Measurements from ENCODE around the gene KCNK7. TPM values are rescaled to one million over a fixed set of nuclear protein-coding genes. Genes with fewer than 3 reads are reported as not detected.
A peak's percentile ranks its signal among the peaks of the same experiment; 100 is the strongest.

The KCNK7 gene
- total RNA-seq, 1 donor, result 0.09 TPM

DNA sequence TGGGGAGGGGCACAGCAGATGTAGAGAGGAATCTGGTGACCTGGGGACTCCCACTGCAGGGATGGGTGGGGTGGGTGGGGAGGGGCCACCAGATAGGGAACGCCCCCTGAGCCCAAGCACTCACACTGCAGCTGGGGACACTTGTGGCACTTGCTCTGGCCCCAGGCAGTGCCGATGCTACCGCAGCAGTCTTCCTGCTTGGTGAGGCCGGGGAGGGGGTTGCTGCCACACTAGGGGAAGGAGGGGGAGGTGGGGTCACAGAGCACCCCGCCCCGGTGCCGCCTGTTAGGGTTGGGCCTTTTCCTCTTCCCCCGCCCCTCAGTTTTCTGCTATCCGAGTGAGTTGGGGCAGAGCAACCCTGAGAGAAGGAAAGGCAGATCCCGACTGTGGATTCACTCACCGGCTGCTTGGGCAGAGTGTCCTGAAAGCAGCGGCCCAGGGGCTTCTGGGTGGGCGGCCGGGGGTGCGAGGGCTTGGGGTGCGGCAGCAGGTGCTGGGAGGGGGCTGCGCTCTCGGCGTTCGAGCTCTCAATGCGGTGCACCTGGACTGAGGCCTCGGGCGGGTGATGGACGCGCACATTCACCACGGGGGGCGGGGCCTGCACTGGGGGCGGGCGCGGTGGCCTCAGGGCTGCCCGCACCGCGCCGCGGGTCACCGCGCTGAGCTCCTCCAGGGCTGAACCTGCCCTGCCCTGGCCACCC lies 42.1 kb downstream of the KCNK7 start:
- DNase-seq (ENCODE audit: low read depth), result no peak
- TF ChIP-seq CTCF (IDR thresholded peaks at IDR 0.05; ENCODE audit: insufficient read depth, low read length), result no peak
- H3K4me3 ChIP-seq (ENCODE audit: low read depth, low read length), result no peak overlapping the region

- no peak for DNase-seq (ENCODE audit: low read depth)
- H3K4me3 ChIP-seq (ENCODE audit: low read depth, low read length), result no peak overlapping the region
- no peak for TF ChIP-seq CTCF (IDR thresholded peaks at IDR 0.05; ENCODE audit: insufficient read depth, low read length)
Measured at GRCh38 chr11:65552388-65552951, 43.1 kb downstream of the KCNK7 start.

- peak; percentile 39 for TF ChIP-seq CTCF (IDR thresholded peaks at IDR 0.05; ENCODE audit: insufficient read depth, low read length)
- DNase-seq (ENCODE audit: low read depth), result no peak
- no peak overlapping the region for H3K4me3 ChIP-seq (ENCODE audit: low read depth, low read length)
Measured at GRCh38 chr11:65551572-65552387, 43.8 kb downstream of the KCNK7 start.

- no peak overlapping the region for H3K4me3 ChIP-seq (ENCODE audit: low read depth, low read length)
- no peak for DNase-seq (ENCODE audit: low read depth)
- no peak for TF ChIP-seq CTCF (IDR thresholded peaks at IDR 0.05; ENCODE audit: insufficient read depth, low read length)
Measured at GRCh38 chr11:65549096-65549495, 46.5 kb downstream of the KCNK7 start.

- no peak for TF ChIP-seq CTCF (IDR thresholded peaks at IDR 0.05; ENCODE audit: insufficient read depth, low read length)
- H3K4me3 ChIP-seq (ENCODE audit: low read depth, low read length), result no peak overlapping the region
- DNase-seq (ENCODE audit: low read depth), result no peak
Measured at GRCh38 chr11:65548395-65548794, 47.2 kb downstream of the KCNK7 start.

- no peak for DNase-seq (ENCODE audit: low read depth)
- H3K4me3 ChIP-seq (ENCODE audit: low read depth, low read length), result no peak overlapping the region
- no peak for TF ChIP-seq CTCF (IDR thresholded peaks at IDR 0.05; ENCODE audit: insufficient read depth, low read length)
Measured at GRCh38 chr11:65547446-65548125, 48.0 kb downstream of the KCNK7 start.
